HEK293 (cell line): ENCODE data around the gene IL15RA.

Source experiments
- ATF2 ChIP-seq: fragments of 450-650 bp; formaldehyde crosslinking; IDR thresholded peaks from 2 replicates; pipeline ENCODE4 v1.5.1; 2016; ENCODE audit warnings: missing biosample characterization, missing genetic modification characterization, low read depth
- CTCF ChIP-seq: fragments of 450-650 bp; formaldehyde crosslinking; IDR thresholded peaks from 2 replicates; pipeline ENCODE4 v1.5.1; 2016; ENCODE audit warnings: missing biosample characterization, missing genetic modification characterization
- KLF1 ChIP-seq: fragments of 450-650 bp; formaldehyde crosslinking; IDR thresholded peaks from 2 replicates; pipeline ENCODE4 v1.5.1; 2016; ENCODE audit warnings: missing biosample characterization, missing genetic modification characterization
- REST ChIP-seq: fragments of 450-650 bp; formaldehyde crosslinking; IDR thresholded peaks from 2 replicates; pipeline ENCODE4 v1.5.1; 2016; ENCODE audit warnings: missing biosample characterization, missing genetic modification characterization
- TCF7L2 ChIP-seq: IDR thresholded peaks from 2 replicates; pipeline ENCODE4 v1.6.1; 2011; ENCODE audit warnings: low read depth, mild to moderate bottlenecking, inconsistent platforms, low read length, moderate library complexity, borderline replicate concordance
- TSHZ1 ChIP-seq: fragments of 450-650 bp; formaldehyde crosslinking; IDR thresholded peaks from 2 replicates; pipeline ENCODE4 v1.5.1; 2016; ENCODE audit warnings: missing biosample characterization, missing genetic modification characterization, borderline replicate concordance
- ZBTB10 ChIP-seq: fragments of 450-650 bp; formaldehyde crosslinking; IDR thresholded peaks from 2 replicates; pipeline ENCODE4 v1.5.1; 2016; ENCODE audit warnings: missing biosample characterization, missing genetic modification characterization
- ZBTB49 ChIP-seq: fragments of 450-650 bp; formaldehyde crosslinking; IDR thresholded peaks from 2 replicates; pipeline ENCODE4 v1.5.1; 2016; ENCODE audit warnings: missing biosample characterization, missing genetic modification characterization, low read depth
- ZBTB8A ChIP-seq: fragments of 450-650 bp; formaldehyde crosslinking; IDR thresholded peaks from 2 replicates; pipeline ENCODE4 v1.5.1; 2016; ENCODE audit warnings: missing biosample characterization, missing genetic modification characterization
- ZNF175 ChIP-seq: fragments of 450-650 bp; formaldehyde crosslinking; IDR thresholded peaks from 2 replicates; pipeline ENCODE4 v1.5.1; 2016; ENCODE audit warnings: missing biosample characterization, missing genetic modification characterization
- ZNF24 ChIP-seq: fragments of 450-650 bp; formaldehyde crosslinking; IDR thresholded peaks from 2 replicates; pipeline ENCODE4 v1.5.1; 2016; ENCODE audit warnings: missing biosample characterization, missing genetic modification characterization
- ZNF37A ChIP-seq: fragments of 450-650 bp; IDR thresholded peaks from 2 replicates; pipeline ENCODE4 v1.5.1; 2018; ENCODE audit warnings: missing biosample characterization, missing genetic modification characterization
- ZNF776 ChIP-seq: fragments of 450-650 bp; formaldehyde crosslinking; IDR thresholded peaks from 2 replicates; pipeline ENCODE4 v1.5.0; 2017; ENCODE audit warnings: missing biosample characterization, missing genetic modification characterization, borderline replicate concordance

GRCh38 chr10:5971315-5971832 lies 6.0 kb downstream of the IL15RA start:
- no peak for TF ChIP-seq ZNF175 (tag by site-specific recombination)
- no peak for TF ChIP-seq CTCF (tag by site-specific recombination)
- no peak for TF ChIP-seq ZBTB49
- TF ChIP-seq ZBTB8A (tag by site-specific recombination), result no peak
- no peak for TF ChIP-seq ZNF37A (tag by site-specific recombination)
- no peak for TF ChIP-seq TCF7L2
- TF ChIP-seq KLF1, result no peak
- no peak for TF ChIP-seq ZBTB10 (tag by site-specific recombination)
- TF ChIP-seq REST, result no peak
- no peak for TF ChIP-seq ZNF24 (tag by site-specific recombination)
- TF ChIP-seq ZNF776 (tag by site-specific recombination), result no peak
- no peak for TF ChIP-seq ATF2 (tag by site-specific recombination)
- TF ChIP-seq TSHZ1 (tag by site-specific recombination), result no peak
